GM18861 (cell line): ENCODE measurements around the gene PEX19.

Experiments
- ATAC-seq: cut with Tn5 transposase; IDR thresholded peaks from one replicate; pipeline ENCODE4 v1.9.1; 2021; ENCODE audit not compliant: unreplicated experiment

The PEX19 gene

GRCh38 chr1:160243767-160244166, 41.2 kb downstream of the PEX19 start:
- no peak for ATAC-seq

GRCh38 chr1:160239582-160240299, 45.2 kb downstream of the PEX19 start:
- no peak for ATAC-seq

GRCh38 chr1:160238408-160238807, 46.5 kb downstream of the PEX19 start:
- no peak for ATAC-seq

- no peak for ATAC-seq
Measured at GRCh38 chr1:160237558-160237957, 47.4 kb downstream of the PEX19 start.

- ATAC-seq = no peak
Measured at GRCh38 chr1:160236806-160237205, 48.1 kb downstream of the PEX19 start.

- no peak for ATAC-seq
Measured at GRCh38 chr1:160232911-160233310, 52.0 kb downstream of the PEX19 start.

- no peak for ATAC-seq
Measured at GRCh38 chr1:160228431-160228830, 56.5 kb downstream of the PEX19 start.

GRCh38 chr1:160227561-160227960, 57.4 kb downstream of the PEX19 start:
- no peak for ATAC-seq

- ATAC-seq = no peak
Measured at GRCh38 chr1:160227034-160227433, 57.9 kb downstream of the PEX19 start.
